Spinal cord (tissue), 10 donors: ENCODE data around the gene STAMBP. TPM values are rescaled to one million over a fixed set of nuclear protein-coding genes. Genes with fewer than 3 reads are reported as not detected.
A peak's percentile ranks its signal among the peaks of the same experiment; 100 is the strongest.

Experiments
- DNase-seq, 6 donors: peaks; one replicate each; pipeline versions ENCODE4 v3.0.0 to v3.0.0-alpha.2; 2013 to 2015; ENCODE audit warnings: low spot score in 6 of 6, low read depth in 4 of 6
- H3K27ac ChIP-seq: one replicate; pipeline ENCODE4 v1.5.1; 2013; ENCODE audit warnings: low read depth, low read length, control low read depth
- H3K27me3 ChIP-seq: one replicate; pipeline ENCODE4 v1.6.1; 2013; ENCODE audit warnings: low read length; ENCODE audit not compliant: control insufficient read depth, insufficient read depth
- H3K36me3 ChIP-seq: one replicate; pipeline ENCODE4 v1.6.1; 2013; ENCODE audit warnings: low read length; ENCODE audit not compliant: control insufficient read depth, insufficient read depth
- H3K4me1 ChIP-seq: one replicate; pipeline ENCODE4 v1.6.1; 2013; ENCODE audit warnings: low read length; ENCODE audit not compliant: control insufficient read depth, insufficient read depth
- H3K4me3 ChIP-seq: one replicate; pipeline ENCODE4 v1.5.1; 2013; ENCODE audit warnings: low read depth, low read length, control low read depth
- H3K9me3 ChIP-seq: one replicate; pipeline ENCODE4 v1.6.1; 2013; ENCODE audit warnings: low read length; ENCODE audit not compliant: control insufficient read depth, insufficient read depth
- WGBS: methylation state at CpG from one replicate; pipeline ENCODE4 v1.1.5; 2013; ENCODE audit warnings: missing lambda C conversion rate; ENCODE audit not compliant: insufficient coverage; 5-methylcytosine and 5-hydroxymethylcytosine counted together
- polyA plus RNA-seq, 2 donors: library from polyadenylated mRNA; unstranded; fragments of 120-200 nt; gene quantifications; one replicate each; pipeline ENCODE4 v1.2.1, GENCODE V29; 2013; ENCODE audit not compliant: insufficient read length in 2 of 2
- total RNA-seq, 2 donors: library from RNA; depleted of rRNA in 1 of 2; stranded (reverse); fragments of 120-200 nt in 1 of 2; fragments of >200 nt in 1 of 2; gene quantifications; one replicate each; pipeline versions ENCODE4 v1.2.3 to v1.2.4, GENCODE V29; 2013 to 2014
- donor health status: healthy.

STAMBP gene
- total and polyA plus RNA-seq, 4 donors, result 34.7 to 86.9 (median 61.6) TPM

DNA sequence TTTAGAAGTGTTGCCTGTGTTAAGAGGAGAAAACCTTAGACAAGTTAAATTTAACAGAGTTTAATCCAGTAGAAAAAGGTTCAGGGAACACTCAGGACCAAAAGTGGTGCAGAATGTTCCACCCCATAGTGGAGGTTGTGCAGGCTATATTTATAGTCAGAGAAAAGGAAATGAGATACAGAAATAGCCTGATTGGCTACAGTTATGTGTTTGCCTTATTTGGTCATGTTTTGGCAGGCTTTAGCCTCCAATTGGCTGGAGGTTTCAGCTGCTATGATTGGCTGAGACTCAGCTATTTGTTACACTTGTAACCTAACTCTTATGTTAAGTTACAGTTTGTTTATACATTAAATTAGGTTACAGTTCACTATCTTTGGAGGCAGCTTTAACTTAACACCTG, 4.2 kb downstream of the STAMBP start:
- peaks cover 23% of the 10 kb centered on the region for H3K36me3 ChIP-seq
- H3K9me3 ChIP-seq, result no peaks in the 10 kb centered on the region
- H3K4me1 ChIP-seq, result peaks cover 7% of the 10 kb centered on the region
- no peak overlapping the region for H3K27ac ChIP-seq
- no peaks in the 10 kb centered on the region for H3K27me3 ChIP-seq
- no peak overlapping the region for H3K4me3 ChIP-seq
- no peak for DNase-seq

DNA sequence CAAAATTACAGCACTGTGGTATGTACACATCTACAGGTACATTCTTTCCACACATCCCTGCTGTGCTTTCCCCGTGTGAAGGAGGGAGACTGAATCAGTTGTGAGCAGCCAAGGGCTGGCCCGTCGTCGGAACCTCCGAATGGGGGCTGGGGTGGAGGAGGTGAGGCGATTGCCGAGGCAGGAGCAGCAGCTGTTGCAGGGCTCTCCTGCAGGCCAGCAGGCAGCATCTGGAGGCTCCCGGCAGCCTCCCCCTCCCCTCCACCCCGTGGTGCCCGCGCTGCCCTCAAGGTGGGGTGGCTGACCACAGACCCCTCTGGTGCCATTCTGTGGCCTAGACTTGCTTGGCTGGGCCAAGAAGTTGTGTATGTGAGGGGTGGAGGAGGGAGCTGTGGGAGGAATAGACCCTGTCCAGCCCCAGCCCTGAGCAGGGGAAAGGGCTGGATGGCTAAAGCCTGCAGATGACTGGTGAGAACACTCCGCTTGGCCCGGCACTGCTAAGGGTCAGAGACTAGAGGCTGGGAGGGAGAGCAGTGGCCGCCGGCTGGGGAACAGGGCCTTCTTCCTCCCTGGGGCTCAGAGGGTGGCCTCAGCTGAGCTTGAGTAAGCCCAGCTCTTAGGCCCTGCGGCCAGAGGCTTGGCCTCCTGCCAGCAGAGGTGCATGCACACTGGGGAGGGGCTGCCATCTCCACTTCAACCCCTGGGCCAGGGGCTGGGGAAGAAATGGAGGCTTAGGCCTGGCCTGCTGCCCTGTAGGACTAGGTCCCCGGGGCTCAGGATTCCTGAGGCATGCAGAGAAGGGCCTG, 7.6 kb downstream of the STAMBP start:
- H3K4me3 ChIP-seq, result no peak overlapping the region
- H3K9me3 ChIP-seq, result no peaks in the 10 kb centered on the region
- peaks cover 23% of the 10 kb centered on the region for H3K36me3 ChIP-seq
- H3K27ac ChIP-seq, result no peak overlapping the region
- 85% methylated on average over 7 of the region's 17 CpGs for whole genome bisulfite sequencing
- DNase-seq, result no peak
- no peaks in the 10 kb centered on the region for H3K27me3 ChIP-seq
- H3K4me1 ChIP-seq, result no peaks in the 10 kb centered on the region

DNA sequence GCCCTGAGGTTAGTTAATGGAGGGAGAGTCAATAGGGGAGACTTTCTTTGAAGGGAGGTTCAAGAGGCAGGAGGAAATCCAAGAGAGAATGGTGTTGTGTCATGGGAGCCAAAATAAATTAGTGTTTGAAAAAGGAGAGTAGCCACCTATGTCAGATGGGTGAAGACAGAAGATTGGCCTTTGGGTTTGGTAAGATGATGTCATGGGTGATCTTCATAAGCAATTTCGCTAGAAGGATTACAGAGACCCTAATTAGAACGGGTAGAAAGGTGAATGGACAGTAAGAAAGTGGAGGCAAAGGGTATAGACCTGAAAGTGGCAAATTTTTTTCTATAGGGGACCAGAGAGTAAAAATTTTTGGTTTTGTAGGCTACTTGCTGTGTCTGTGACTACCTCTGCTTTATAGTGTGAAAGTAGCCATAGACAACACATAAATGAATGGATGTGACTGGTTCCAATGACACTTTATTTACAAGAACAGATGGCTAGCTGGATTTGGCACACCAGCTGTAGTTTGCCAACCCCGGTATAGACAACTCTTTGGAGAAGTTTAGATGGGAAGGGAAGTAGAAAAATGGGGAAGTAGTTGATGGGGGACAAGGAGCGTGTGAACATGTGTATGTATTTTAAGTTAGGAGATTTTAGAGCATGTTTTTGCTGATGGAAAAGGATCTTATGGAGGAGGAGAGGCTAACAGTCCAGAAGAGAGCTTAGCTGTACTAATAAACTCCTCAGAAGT, 9.3 kb downstream of the STAMBP start:
- no peak for DNase-seq
- H3K27me3 ChIP-seq, result no peaks in the 10 kb centered on the region
- no peak overlapping the region for H3K4me3 ChIP-seq
- 76% methylated on average over 4 of the region's 4 CpGs for WGBS
- peak overlapping the region; percentile 31 for H3K27ac ChIP-seq
- no peaks in the 10 kb centered on the region for H3K4me1 ChIP-seq
- no peaks in the 10 kb centered on the region for H3K9me3 ChIP-seq
- H3K36me3 ChIP-seq, result peaks cover 26% of the 10 kb centered on the region

DNA sequence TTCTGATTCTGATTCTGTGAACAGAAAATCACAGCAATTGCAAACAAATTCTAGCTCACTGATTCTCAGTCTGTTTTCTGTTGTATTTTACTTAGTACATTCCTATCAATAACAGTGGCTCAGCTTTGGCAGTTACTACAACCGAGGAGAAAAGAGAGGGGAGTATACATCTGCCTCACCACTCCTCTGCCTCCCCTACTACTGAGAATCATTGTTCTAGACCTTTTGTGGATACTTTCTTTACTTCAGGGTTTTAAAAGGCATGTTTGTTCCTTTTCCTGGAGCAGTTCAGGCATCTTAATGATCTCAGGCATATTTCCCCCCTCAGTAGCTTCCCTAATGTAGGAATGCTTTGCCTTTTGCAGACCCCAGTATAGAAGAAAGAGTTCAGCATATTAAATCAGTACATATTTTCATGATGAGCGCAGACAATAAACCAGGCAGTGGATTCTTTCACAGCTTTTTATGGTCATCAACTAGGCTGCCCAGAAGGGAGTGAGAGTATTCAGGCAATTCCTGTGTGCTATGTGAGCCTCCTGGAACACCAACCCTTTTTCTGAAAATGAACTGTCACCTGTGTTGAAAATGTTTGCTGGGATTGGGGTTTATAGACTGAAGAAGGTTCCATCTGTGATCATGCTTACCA, 10.3 kb downstream of the STAMBP start:
- no peak overlapping the region for H3K4me3 ChIP-seq
- DNase-seq, result peak in 2 of 6 donors; percentile 18 to 25
- peaks cover 22% of the 10 kb centered on the region for H3K36me3 ChIP-seq
- no peaks in the 10 kb centered on the region for H3K9me3 ChIP-seq
- no CpG with 5 or more reads among the region's 2 CpGs for WGBS
- no peaks in the 10 kb centered on the region for H3K27me3 ChIP-seq
- no peaks in the 10 kb centered on the region for H3K4me1 ChIP-seq
- peak overlapping the region; percentile 31 for H3K27ac ChIP-seq

DNA sequence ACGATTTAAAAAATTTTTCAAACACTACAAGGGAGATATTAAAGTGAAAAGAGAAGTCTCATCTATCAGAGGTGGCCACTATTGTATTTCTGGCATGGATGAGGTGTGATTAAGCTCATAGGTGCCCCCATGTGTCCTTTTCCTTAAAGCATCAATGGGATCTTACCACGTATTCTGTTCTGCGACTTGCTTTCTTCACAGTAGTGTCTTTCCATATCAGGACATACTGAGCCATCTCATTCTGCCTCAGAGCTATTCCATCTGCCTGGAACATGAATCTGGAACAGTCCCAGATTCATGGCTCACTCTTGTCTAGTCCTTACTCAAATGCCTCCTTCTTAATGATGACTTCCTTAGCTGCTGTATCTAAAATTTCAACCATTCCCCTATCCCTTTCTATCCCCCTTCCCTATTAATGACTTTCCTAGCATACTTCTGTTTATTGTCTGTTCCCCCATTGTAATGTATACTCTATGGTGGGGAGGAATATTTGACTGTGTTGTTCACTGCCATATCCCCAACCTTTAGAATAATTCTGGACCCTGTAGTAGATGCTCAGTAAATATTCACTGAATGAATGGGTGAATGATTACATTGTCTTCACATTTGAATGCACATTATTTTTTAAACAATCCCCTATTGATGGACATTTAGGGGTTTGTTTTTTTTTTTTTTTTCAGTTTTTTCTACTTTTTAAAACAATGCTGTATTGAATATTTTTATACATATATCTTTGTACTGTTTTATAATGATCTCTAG, 11.1 kb downstream of the STAMBP start:
- no peaks in the 10 kb centered on the region for H3K27me3 ChIP-seq
- H3K36me3 ChIP-seq, result peaks cover 22% of the 10 kb centered on the region
- H3K9me3 ChIP-seq, result no peaks in the 10 kb centered on the region
- WGBS, result 73% methylated on average over 2 of the region's 3 CpGs
- no peak overlapping the region for H3K27ac ChIP-seq
- no peak overlapping the region for H3K4me3 ChIP-seq
- no peaks in the 10 kb centered on the region for H3K4me1 ChIP-seq
- DNase-seq, result no peak

DNA sequence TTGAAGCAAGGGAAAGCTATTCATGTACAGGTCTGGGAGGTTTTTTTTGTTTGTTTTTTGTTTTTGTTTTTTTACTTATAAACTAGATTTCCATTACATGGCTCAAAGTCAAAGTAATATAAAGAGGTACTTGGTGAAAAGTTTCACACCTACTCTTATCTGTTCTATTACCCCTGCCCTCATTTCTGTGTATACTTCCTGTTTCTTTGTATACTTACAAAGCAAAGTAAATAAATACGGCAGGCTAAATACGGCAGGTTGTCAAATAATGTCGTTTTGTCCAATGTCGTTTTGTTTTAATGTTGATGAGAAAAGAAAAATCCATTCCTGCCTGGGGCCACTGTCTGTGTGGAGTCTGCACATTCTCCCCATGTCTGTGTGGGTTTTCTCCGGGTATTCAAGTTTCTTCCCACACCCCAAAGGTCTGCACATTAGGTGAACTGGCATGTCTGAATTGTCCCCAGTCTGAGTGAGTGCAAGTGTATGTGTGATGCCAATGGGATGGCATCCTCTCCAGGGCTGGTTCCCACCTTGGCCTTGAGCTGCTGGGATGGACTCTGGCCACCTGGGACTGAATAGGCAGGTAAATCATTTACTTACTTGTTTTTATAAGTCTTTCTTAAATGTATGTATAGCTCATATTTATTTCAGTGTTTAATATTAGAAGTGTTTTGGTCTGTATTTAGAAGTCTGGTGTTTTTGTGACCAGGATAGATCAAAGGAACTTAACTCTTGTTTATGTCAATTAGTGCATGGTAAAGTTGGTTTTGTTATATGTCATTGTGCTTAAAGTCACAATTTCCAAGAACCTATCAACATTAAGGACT, 13.4 kb downstream of the STAMBP start:
- WGBS, result 80% methylated on average over 1 of the region's 5 CpGs
- no peak overlapping the region for H3K27ac ChIP-seq
- no peak for DNase-seq
- H3K4me1 ChIP-seq, result no peaks in the 10 kb centered on the region
- H3K4me3 ChIP-seq, result no peak overlapping the region
- H3K27me3 ChIP-seq, result no peaks in the 10 kb centered on the region
- no peaks in the 10 kb centered on the region for H3K9me3 ChIP-seq
- peaks cover 23% of the 10 kb centered on the region for H3K36me3 ChIP-seq

DNA sequence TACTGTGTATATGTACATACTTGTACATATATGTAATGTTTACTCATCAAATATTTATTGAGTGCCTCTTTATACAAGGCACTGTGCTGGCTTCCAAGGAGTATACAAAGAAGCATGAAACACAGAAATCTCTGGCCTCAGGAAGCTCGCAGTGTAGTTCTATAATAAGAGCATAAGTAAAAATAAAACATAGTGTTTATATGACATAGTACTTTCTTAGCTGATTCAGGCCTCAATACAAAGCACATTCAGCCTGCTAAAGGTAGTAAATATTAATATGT, 13.9 kb downstream of the STAMBP start:
- Histone ChIP-seq H3K4me3 (no peak overlapping the region), H3K4me1 (no peaks in the 10 kb centered on the region), H3K9me3 (no peaks in the 10 kb centered on the region), H3K27me3 (no peaks in the 10 kb centered on the region), H3K27ac (no peak overlapping the region), H3K36me3 (peaks cover 25% of the 10 kb centered on the region)
- DNase-seq, result no peak
- no CpG with 5 or more reads among the region's 1 CpG for WGBS

DNA sequence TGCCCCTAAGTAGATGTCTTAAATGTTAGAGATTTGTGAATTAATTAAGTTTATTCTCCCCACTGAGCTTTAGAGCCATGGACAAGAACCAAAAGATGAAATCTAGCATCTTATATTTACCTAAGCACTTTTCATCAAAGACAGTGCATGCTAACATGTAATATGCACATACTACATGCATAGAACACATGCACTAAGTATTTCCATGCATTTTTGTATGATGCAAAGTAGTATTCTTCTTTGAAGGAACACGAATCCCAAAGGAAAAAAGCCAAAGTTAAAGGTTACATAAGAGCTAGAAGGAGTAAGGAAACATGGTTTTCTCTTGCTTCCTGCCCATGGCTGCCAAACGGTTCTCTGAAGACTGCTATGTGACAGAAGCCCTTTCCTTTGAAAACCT, 15.3 kb downstream of the STAMBP start:
- Histone ChIP-seq H3K27me3 (no peaks in the 10 kb centered on the region), H3K36me3 (peaks cover 26% of the 10 kb centered on the region), H3K27ac (no peak overlapping the region), H3K9me3 (no peaks in the 10 kb centered on the region), H3K4me1 (no peaks in the 10 kb centered on the region), H3K4me3 (no peak overlapping the region)
- DNase-seq, result no peak
- whole genome bisulfite sequencing, result 88% methylated on average over 1 of the region's 2 CpGs

DNA sequence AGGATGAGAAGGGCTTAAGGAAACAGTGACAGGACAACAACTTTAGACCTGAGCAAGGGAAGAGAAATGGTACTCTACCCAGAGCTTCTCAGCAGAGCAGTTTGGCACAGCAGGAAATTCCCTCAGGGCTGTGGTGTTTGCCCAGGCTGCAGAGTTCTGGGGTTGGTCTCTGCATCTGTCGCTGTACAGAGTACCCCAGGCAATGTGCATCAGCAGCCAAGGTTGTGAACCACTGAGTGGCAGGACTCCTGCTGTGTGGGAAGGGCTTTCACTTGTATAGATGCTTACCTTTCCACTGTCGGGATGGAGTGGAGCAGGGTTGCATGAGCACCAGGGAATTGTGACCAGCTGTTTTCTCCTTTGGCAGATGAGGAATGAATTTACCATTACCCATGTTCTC, 21.2 kb downstream of the STAMBP start:
- no peaks in the 10 kb centered on the region for H3K4me1 ChIP-seq
- no peak overlapping the region for H3K27ac ChIP-seq
- no peak overlapping the region for H3K4me3 ChIP-seq
- H3K27me3 ChIP-seq, result no peaks in the 10 kb centered on the region
- no peaks in the 10 kb centered on the region for H3K9me3 ChIP-seq
- DNase-seq, result no peak
- 88% methylated on average over 2 of the region's 2 CpGs for WGBS
- peaks cover 63% of the 10 kb centered on the region for H3K36me3 ChIP-seq
